K562 (cell line): Measurements from ENCODE around the gene SMG9. TPM values are rescaled to one million over a fixed set of nuclear protein-coding genes. Genes with fewer than 3 reads are reported as not detected.

Source experiments
- C11orf30 ChIP-seq: fragments of 450-650 bp; IDR thresholded peaks from 2 replicates; pipeline ENCODE4 v1.6.1; 2016; ENCODE audit warnings: low read depth, mild to moderate bottlenecking
- CBX3 ChIP-seq, 2 experiments: IDR thresholded peaks; 1 replicate in 1 of 2; 2 replicates in 1 of 2; pipeline ENCODE4 v1.6.1; 2012; ENCODE audit warnings: inconsistent platforms in 2 of 2, low read length in 2 of 2, borderline replicate concordance in 1 of 2, control low read depth in 1 of 2
- CBX5 ChIP-seq: IDR thresholded peaks from 2 replicates; pipeline ENCODE4 v1.6.1; 2014; ENCODE audit warnings: low read depth, borderline replicate concordance
- ELF1 ChIP-seq: fragments of 200-800 bp; sonication (Bioruptor generic); IDR thresholded peaks from 2 replicates; pipeline ENCODE4 v1.6.1; 2016; ENCODE audit warnings: missing genetic modification characterization, missing compliant biosample characterization
- FOS ChIP-seq: IDR thresholded peaks from 3 replicates; pipeline ENCODE4 v1.6.1; 2011; ENCODE audit not compliant: insufficient read length; ENCODE audit errors: extremely low read depth
- HBP1 ChIP-seq: fragments of 450-650 bp; formaldehyde crosslinking; IDR thresholded peaks from 2 replicates; pipeline ENCODE4 v1.4.0; 2022; ENCODE audit warnings: missing genetic modification characterization
- JUN ChIP-seq, 2 experiments: sonication (generic) in 1 of 2; formaldehyde crosslinking in 1 of 2; IDR thresholded peaks; 2 replicates each; pipeline versions ENCODE4 v1.6.1 to v1.8.0; 2012 to 2022; ENCODE audit warnings: borderline replicate concordance in 2 of 2, mild to moderate bottlenecking in 2 of 2, improper control_type of control experiment in 1 of 2, low read depth in 1 of 2, low read length in 1 of 2, missing genetic modification reagents in 1 of 2
- MAZ ChIP-seq, 2 experiments: fragments of 450-650 bp in 1 of 2; sonication (generic) in 1 of 2; formaldehyde crosslinking; IDR thresholded peaks in 1 of 2; conservative IDR thresholded peaks in 1 of 2; 2 replicates each; pipeline versions ENCODE4 v1.4.0 to v1.5.0; 2020; ENCODE audit warnings: mild to moderate bottlenecking in 1 of 2, missing genetic modification reagents in 1 of 2
- MCM7 ChIP-seq, 2 experiments: fragments of 450-650 bp; IDR thresholded peaks; 2 replicates each; pipeline ENCODE4 v1.6.1; 2016 to 2018
- PHF21A ChIP-seq: fragments of 450-650 bp; IDR thresholded peaks from 2 replicates; pipeline ENCODE4 v1.6.1; 2017; ENCODE audit warnings: low read depth, borderline replicate concordance
- SMC3 ChIP-seq: conservative IDR thresholded peaks from 2 replicates; pipeline ENCODE4 v1.6.1; 2011; ENCODE audit warnings: low read depth, low read length, improper control_type of control experiment; ENCODE audit not compliant: insufficient read depth
- SOX6 ChIP-seq: fragments of 450-650 bp; IDR thresholded peaks from 2 replicates; pipeline ENCODE4 v1.6.1; 2014; ENCODE audit warnings: mild to moderate bottlenecking
- ZBTB2 ChIP-seq: fragments of 450-650 bp; IDR thresholded peaks from 2 replicates; pipeline ENCODE4 v1.6.1; 2016; ENCODE audit warnings: antibody characterized with exemption
- polyA plus RNA-seq, 8 experiments: library from polyadenylated mRNA; depleted of rRNA in 4 of 8; stranded (reverse) in 5 of 8; unstranded in 3 of 8; fragments of >200 nt; fragmentation: Nextera tagmentation in 2 of 8; fragmentation: Illumina TruSeq in 1 of 8; extraction: Ambion mirVana in 2 of 8; extraction: Trizol in 1 of 8; gene quantifications; 2 replicates each; pipeline versions ENCODE4 v1.2.1 to v1.2.3, GENCODE V29; 2011 to 2014; ENCODE audit warnings: inconsistent platforms in 1 of 8, missing spikeins in 1 of 8
- total RNA-seq, 7 experiments: library from RNA; depleted of rRNA in 6 of 7; stranded (reverse); fragments of >200 nt in 6 of 7; fragmentation: Illumina TruSeq in 2 of 7; extraction: Trizol in 2 of 7; gene quantifications; 2 replicates each; pipeline versions ENCODE4 v1.2.1 to v1.2.3, GENCODE V29; 2011 to 2021; ENCODE audit warnings: low replicate concordance in 1 of 7

SMG9 gene
- total and polyA plus RNA-seq, 9 of the 15 experiments (the other 6 are each of a cell fraction or from before 2014, with no cell fraction given) = 1.7 to 79.7 (median 40.2) TPM

GRCh38 chr19:43784241-43784980 lies 29.6 kb upstream of the SMG9 start (continued):
- TF ChIP-seq PHF21A = 0 out of 2 replicates have a peak, but pooled peaks have one; percentile 29
- peak; percentile 42; the same call in 1 of the 2 replicates for TF ChIP-seq HBP1 (CRISPR knock-in tag)
- TF ChIP-seq JUN (IDR thresholded peaks at IDR 0.05; ENCODE audit: borderline replicate concordance, low read depth, low read length) = peak; percentile 99
- no peak for TF ChIP-seq JUN (CRISPR knock-in tag; IDR thresholded peaks at IDR 0.05; ENCODE audit: borderline replicate concordance)
- TF ChIP-seq CBX3 (IDR thresholded peaks at IDR 0.05; ENCODE audit: borderline replicate concordance in 1 of 2, low read length in 2 of 2) = 0 out of 3 replicates have a peak, but pooled peaks of 1 of the 2 experiments have one; percentile 48
- peak; percentile 49 for TF ChIP-seq C11orf30
- peak; percentile 99 for TF ChIP-seq MAZ (CRISPR knock-in tag; conservative IDR thresholded peaks at IDR 0.05 in 1 of 2, IDR thresholded peaks at IDR 0.05 in 1 of 2)
- 0 out of 2 replicates have a peak, but pooled peaks have one; percentile 31 for TF ChIP-seq SOX6
- TF ChIP-seq CBX5 = no peak
- no peak for TF ChIP-seq MCM7 (IDR thresholded peaks at IDR 0.05)
- TF ChIP-seq ELF1 (tag) = 0 out of 2 replicates have a peak, but pooled peaks have one; percentile 29
- TF ChIP-seq SMC3 = 0 out of 2 replicates have a peak, but pooled peaks have one; percentile 5
- peak; percentile 77 for TF ChIP-seq FOS
- no peak for TF ChIP-seq ZBTB2
